GM12864 (cell line): ENCODE results near the gene NUP214.

Experiments
- DNase-seq: peaks from one replicate; pipeline ENCODE4 v3.0.0-alpha.2; 2011; ENCODE audit warnings: low read depth
- H3K4me3 ChIP-seq: 2 replicates; pipeline ENCODE4 v1.5.1; 2011; ENCODE audit warnings: mild to moderate bottlenecking, low read depth, low read length, control low read depth
- TF ChIP-seq, protein P1 (sequence below): IDR thresholded peaks from 2 replicates; pipeline ENCODE4 v1.5.1; 2011; ENCODE audit warnings: low read depth, mild to moderate bottlenecking, moderate library complexity, low read length, control low read depth, inconsistent platforms; ENCODE audit errors: missing control alignments

Gene NUP214

GRCh38 chr9:131092548-131093440, 32.6 kb upstream of the NUP214 start:
- H3K4me3 ChIP-seq = no peak overlapping the region
- DNase-seq = no peak
- TF ChIP-seq, protein P1, sequence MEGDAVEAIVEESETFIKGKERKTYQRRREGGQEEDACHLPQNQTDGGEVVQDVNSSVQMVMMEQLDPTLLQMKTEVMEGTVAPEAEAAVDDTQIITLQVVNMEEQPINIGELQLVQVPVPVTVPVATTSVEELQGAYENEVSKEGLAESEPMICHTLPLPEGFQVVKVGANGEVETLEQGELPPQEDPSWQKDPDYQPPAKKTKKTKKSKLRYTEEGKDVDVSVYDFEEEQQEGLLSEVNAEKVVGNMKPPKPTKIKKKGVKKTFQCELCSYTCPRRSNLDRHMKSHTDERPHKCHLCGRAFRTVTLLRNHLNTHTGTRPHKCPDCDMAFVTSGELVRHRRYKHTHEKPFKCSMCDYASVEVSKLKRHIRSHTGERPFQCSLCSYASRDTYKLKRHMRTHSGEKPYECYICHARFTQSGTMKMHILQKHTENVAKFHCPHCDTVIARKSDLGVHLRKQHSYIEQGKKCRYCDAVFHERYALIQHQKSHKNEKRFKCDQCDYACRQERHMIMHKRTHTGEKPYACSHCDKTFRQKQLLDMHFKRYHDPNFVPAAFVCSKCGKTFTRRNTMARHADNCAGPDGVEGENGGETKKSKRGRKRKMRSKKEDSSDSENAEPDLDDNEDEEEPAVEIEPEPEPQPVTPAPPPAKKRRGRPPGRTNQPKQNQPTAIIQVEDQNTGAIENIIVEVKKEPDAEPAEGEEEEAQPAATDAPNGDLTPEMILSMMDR = no peak

- no peak overlapping the region for H3K4me3 ChIP-seq
- no peak for DNase-seq
- TF ChIP-seq, protein P1 = no peak
Measured at GRCh38 chr9:131094015-131094414, 31.4 kb upstream of the NUP214 start.

- TF ChIP-seq, protein P1 = no peak
- H3K4me3 ChIP-seq = no peak overlapping the region
- no peak for DNase-seq
Measured at GRCh38 chr9:131094622-131095021, 30.8 kb upstream of the NUP214 start.

DNA sequence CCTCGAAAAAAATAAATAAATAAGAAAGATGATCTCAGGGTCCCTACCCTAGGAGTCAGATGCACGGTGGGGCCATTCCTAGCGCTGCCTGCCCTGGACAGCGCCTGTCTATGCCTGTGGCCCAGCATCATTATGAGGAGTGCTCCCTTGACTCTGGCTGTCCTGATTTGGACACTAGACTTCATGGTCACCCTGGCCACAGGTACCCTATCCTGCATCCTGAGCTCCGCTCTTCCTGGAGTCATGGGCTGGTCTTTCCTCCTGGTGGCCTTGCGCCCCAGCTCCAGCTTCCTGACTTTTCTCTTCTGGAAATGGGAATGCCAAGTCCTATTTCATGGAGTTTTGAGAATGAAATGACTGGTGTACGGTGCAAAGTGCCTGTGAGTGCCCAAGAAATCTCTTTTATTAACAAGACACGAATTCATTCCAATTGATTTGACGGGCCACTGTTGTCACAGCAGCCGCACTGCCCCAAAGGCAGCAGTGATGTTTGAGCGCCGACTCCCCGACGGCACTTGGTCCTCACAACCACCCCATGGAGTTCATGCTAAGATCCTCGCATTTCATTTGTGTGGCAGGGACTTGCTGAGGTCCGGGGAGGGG, 29.6 kb upstream of the NUP214 start:
- no peak overlapping the region for H3K4me3 ChIP-seq
- no peak for DNase-seq
- TF ChIP-seq, protein P1 = no peak

DNA sequence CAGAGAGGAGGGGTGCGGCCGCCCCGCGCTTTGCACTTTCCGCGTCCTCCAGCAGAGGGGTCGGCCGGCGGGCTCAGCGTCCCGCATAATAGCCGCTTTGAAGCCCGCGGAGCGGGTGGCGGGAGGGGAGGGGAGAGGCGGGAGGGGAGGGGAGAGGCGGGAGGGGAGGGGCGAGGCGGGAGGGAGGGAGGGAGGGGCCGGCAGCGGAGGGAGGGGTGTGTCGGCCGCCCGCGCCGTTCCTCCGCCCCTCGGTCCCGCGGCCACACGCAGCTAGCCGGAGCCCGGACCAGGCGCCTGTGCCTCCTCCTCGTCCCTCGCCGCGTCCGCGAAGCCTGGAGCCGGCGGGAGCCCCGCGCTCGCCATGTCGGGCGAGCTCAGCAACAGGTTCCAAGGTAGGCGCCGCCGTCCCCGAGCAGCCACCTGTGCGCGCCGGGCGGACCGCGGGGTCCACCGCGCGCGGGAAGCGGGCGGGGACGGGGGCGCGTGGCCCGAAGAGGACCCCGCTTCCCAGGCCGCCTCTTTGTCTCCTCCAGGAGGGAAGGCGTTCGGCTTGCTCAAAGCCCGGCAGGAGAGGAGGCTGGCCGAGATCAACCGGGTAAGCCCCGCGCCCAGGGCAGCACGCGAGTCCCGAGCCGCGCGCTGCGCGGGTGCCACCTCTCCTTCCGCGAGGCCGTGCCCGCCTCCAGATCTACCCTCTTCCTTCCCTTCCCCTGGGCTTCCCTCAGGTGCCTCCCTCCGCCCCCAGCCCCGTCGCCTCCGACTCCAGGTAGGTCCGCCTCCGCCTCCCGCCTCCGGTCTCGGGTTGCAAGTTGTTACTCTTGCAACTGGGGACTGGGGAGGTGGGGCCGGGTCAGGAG, 28.9 kb upstream of the NUP214 start, which contains the start of gene AIF1L:
AIF1L (plus strand) TSS at position 263 of the 857 bp plus-strand sequence; CDS start at position 362, 99 bp downstream.
- no peak for DNase-seq
- TF ChIP-seq, protein P1 = no peak
- no peak within 1 kb of the TSS for H3K4me3 ChIP-seq

GRCh38 chr9:131097126-131097947, 28.0 kb upstream of the NUP214 start:
- TF ChIP-seq, protein P1 = no peak
- DNase-seq = no peak
- no peak overlapping the region for H3K4me3 ChIP-seq
